Kidney tubule cell (primary cell): Measurements from ENCODE around the gene SPDYE1.

Experiments
- DNase-seq: peaks from one replicate; pipeline ENCODE4 v3.0.0-alpha.2; 2018; ENCODE audit warnings: low spot score

SPDYE1 gene

DNA sequence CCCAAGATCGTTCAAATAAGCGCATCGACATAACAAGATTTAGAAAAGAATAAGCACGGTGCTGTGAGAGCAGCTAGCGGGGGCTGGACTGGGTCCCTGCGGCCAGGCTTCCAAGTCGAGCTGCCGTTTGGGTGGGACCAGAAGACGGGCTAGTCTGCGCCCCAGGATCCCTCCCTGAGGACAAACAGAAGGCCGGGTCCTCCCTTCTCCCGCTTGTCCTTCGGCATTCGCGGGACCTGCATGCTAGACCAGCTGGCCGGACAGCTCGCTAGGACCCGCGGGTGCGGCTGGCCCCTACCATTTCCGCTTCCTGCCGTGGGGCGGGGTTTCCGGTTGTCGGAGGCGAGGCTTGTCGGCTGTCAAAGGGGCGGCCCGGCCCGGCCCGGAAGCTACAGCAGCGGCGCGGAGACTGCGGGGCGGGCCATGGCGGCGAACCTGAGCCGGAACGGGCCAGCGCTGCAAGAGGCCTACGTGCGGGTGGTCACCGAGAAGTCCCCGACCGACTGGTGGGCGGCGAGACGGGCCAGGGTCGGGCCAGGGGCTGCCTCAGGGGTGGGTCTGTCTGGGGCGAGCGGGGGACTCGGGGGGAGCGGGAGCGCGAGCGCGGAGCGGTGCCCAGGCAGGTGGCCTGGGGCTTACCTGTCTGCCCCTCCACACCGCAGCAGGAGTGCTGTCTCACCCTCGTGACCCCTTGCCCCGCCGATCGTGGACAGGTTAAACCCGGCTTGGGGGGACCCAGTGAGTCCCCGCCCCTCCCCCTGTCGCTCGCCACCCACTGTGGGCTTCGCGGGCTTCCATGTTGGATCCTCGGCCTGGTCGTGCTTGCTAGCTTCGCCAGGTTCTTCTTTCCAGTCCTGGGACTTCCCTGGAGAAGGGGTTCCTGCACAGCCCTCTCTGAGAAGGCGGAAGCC is 46.9 kb downstream of the SPDYE1 start, which contains the start of gene DBNL:
DBNL (plus strand) TSS at position 388 of the 911 bp plus-strand sequence; CDS start at position 424, 36 bp downstream.
- peak; percentile 92 for DNase-seq

DNA sequence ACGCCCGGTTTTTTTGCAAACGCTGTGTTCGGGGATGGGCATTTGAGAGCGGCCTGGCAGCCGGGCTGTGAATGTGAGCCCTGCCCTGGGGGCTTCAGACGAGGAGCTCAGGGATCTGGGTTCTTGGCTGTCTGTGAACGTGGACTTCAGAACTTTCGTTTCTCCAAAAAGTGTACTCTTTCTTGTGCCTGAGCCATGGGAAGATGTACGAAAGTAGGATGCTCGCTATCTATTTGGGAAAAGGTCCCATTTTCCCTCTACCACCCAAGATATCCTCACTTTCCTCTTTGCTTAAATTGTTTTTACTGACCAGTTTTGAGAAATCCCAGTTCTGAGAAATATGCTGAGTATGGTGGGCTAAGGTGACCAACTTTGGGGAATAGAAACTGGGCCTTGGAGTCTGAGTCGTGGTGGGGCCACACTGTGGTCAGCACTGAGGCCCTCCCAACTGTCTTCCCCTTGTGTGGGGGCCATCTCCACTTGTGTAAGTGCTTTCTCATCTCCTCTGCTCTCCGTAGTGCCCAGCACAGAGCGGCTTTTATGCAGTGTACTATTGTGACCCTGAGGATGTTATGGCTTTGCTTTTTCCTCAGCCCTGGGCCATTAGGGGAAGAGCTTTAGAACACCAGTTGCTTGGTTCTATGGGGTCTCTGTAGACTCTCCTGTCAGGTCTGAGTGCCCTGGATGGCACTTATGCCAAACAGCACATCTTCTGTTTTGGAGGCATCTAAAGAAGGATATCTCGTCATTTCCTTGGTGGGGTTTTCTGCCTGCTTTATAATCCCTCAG is 47.7 kb downstream of the SPDYE1 start:
- no peak for DNase-seq

DNA sequence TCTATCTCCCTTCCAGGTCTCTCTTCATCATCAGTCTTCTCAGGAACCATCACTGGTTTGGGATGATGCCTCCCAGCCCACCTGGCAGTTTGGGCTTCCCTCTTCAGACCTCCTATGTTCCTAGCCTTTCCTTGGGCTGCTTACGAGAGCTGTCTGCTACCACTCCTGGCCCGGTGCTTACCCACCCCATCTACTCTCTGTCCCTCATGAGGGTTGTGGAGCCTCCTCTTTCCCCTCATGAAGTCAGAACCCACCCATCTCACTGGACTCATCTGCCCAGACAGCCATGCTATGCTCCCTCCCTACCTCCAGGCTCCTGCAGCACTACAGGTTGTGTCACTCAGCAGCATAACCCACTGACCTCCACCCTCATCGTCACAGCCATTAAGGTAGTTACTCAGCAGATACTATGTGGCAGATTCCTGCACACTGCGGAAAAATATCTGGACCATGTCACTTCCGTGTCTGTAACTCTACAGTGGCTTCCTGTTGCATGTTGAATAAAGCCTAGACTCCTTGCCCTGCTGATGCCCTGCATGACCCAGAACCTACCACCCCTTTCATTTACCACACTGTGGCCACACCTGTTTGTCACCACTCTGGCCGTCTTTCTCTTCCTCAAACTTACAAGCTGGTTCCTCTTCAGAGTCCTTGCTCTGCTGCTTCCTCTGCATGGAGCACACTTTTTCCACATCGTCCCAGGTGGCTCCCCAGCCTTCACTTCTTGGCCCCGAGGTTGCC is 48.8 kb downstream of the SPDYE1 start:
- DNase-seq: peak; percentile 14

DNA sequence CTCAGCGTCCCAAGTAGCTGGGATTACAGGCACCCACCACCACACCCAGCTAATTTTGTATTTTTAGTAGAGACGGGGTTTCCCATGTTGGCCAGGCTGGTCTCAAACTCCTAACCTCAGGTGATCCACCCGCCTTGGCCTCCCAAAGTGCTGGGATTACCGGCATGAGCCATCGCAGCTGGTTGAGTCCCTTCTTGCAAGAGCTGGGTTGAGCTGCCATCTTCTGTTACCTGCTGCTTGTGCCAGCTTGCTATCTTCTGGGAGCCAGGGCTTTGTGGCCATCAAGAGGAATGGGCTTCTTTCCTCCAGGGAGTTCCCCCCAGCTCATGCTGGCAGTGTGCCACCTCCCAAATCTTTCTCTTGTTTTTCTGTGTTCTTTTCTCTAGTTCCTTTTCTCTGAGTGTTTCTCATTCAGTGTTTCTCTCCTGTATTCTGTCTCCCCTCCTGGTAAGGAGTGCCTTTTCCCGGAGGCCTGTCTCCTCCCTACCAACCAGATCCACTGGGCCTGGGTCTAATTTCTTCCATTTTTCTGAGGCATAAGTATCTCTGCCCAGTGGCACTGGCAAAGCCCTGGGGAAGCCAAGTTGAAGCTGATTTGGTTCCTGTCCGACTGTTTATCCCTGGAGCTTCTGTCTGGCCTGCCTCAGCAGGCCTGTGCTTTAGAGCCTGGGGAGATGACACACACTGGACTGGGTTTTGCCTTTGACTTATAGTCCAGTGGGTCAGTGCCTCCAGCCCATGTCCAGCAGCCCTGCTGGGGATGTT is 50.5 kb downstream of the SPDYE1 start:
- DNase-seq: no peak

DNA sequence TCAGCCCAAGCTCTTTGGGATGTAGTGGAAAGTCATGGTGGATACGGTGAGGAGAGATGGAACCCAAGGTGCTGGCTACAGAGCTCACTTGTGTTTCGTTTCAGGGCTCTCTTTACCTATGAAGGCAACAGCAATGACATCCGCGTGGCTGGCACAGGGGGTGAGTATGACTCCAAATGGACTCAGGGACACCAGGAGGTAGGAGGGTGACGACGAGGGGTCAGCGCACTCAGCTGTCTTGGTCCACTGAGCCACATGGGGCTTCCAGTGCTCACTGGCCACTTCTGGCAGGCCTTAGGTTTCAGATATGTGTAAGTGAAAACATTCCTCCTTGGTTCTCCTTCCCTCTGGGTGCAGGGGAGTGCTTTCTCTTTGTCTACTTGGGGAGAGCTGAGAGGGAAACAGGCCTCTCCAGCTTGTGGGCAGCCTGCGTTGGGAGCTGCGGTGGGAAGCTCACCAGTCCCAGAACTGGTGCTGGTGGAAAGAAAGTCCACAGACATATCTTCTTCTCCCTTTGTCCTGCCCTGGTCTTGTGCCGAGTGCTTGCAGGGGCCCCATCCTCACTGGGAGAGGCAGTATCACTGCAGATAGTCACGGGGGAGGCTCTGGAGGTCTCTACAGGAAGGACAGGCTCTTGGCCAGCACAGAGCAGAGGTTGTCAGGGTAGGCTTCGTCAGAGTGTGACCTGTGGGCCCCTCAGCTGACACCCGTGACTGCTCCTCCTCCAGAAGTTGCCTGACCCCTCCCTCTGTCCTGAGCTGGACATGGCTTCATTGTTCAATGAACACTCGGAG is 52.6 kb downstream of the SPDYE1 start:
- DNase-seq: no peak

DNA sequence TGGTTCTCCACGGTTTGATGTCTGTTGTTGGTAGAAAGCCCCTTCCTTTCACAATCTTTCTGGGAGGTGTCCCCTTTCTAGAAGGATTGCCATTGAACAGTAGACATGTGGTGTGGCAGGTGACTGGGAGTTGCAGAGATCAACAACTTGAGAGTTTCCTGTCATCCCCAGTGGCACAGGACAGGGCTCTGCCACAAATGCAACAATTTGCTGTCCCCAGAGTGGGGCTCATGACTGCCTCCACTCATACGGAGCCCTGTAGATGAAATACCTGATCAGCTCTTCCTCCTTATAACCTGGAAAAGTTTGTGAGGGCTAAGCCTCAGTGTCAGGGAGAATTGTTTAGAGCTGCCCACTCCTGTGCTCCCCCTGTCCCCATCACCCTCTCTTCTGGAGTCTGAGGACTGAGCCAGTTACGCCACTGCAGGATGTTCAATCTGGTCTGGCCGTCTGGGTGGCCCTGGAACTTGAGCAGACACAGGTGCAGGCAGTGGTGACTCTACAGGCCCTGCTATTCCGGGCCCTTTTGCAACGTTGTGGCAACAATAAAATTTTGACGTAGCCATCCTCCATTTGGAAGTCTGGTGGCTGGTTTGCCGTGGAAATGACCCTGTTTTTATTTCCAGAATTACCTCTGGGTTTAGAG is 53.3 kb downstream of the SPDYE1 start:
- no peak for DNase-seq

DNA sequence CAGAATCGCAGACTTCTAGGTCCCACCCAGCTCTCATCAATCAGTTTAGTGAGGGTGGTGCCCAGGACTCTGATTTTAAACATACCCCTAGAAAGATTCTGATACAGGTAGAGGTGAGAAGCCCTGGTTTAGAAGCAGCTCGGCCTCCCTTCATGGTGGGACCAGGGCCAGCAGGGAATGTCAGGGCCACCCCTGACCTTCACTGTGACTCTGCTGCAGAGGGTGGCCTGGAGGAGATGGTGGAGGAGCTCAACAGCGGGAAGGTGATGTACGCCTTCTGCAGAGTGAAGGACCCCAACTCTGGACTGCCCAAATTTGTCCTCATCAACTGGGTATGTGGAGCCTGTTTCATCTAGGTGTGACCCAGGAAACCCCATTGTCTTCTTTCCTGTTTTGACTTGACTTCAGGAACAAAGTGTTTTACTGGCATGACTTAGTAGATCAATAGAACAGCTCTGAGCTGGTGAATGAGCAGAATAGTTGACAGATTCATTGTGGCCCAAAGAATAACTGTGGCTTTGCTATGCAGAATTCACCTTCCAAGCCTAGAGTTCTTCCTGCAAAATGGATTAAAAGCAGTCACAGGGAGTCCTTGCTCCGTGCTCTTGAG is 54.0 kb downstream of the SPDYE1 start:
- no peak for DNase-seq

DNA sequence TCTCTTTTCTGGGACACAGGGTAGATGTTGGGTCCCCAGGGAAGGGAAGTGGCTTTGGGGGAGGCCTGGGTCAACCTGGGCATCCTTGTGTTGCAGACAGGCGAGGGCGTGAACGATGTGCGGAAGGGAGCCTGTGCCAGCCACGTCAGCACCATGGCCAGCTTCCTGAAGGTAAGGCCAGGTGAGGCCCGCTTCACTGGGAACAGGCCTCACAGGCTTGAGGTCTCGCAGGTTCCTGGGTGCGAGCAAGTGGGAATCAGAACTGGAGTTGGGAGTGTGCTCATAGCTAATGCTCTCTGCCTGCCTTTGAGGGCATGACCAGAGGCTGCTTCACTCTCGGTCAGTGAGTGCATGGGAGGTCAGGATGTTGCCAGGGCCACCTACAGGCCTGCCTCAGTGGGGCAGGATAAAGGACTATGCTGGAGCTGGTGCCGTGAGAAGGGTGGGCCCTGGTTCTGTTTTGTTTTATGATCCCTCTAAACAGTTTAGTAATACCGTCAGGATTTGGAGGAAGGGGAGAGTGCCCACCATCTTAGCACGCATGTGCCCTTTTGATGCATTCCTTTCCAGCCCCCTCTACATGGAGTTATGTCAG is 55.2 kb downstream of the SPDYE1 start:
- DNase-seq: no peak

DNA sequence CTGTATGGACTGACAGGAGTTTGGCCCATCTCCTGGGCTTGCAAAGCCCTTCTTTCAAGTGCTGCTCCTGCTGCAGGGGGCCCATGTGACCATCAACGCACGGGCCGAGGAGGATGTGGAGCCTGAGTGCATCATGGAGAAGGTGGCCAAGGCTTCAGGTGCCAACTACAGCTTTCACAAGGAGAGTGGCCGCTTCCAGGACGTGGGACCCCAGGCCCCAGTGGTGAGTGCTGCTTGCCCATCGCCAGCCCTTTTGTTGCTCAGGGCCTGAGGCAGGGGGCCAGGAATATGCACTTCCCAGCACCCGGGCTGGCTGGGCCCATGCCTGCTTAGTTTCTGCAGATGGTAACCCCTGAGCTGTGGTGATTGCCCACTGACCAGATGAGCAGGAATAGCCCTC is 59.0 kb downstream of the SPDYE1 start:
- DNase-seq: no peak

DNA sequence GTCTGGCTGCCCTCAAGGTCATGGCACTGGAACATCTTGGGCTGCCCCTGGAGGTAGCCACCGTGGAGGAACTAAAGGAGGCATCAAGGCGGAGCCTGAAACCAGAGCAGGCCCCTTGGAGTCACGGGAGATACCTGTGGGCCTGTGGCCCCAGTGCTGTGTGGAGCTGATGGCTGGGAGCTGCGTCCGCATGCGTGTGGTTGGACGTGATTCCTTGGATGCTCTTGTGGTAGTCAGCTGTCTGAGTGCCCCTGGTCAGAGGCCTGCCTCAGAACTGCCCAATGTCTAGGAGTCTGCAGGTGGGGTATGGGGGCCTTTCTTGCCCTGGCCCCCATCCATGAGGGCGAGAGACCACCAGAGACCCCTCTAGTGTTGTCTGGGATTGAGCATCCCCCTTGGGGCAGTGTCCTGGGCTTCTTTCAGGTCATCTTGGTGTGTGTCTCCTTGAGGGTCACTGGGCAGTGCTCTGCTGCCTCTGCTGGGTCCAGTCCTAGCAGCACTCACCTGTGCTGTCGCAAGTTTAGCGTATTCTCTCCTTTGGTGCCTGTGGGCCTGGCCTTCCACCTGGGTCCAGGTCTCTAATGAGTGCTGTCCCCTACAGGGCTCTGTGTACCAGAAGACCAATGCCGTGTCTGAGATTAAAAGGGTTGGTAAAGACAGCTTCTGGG is 59.6 kb downstream of the SPDYE1 start:
- DNase-seq: no peak

DNA sequence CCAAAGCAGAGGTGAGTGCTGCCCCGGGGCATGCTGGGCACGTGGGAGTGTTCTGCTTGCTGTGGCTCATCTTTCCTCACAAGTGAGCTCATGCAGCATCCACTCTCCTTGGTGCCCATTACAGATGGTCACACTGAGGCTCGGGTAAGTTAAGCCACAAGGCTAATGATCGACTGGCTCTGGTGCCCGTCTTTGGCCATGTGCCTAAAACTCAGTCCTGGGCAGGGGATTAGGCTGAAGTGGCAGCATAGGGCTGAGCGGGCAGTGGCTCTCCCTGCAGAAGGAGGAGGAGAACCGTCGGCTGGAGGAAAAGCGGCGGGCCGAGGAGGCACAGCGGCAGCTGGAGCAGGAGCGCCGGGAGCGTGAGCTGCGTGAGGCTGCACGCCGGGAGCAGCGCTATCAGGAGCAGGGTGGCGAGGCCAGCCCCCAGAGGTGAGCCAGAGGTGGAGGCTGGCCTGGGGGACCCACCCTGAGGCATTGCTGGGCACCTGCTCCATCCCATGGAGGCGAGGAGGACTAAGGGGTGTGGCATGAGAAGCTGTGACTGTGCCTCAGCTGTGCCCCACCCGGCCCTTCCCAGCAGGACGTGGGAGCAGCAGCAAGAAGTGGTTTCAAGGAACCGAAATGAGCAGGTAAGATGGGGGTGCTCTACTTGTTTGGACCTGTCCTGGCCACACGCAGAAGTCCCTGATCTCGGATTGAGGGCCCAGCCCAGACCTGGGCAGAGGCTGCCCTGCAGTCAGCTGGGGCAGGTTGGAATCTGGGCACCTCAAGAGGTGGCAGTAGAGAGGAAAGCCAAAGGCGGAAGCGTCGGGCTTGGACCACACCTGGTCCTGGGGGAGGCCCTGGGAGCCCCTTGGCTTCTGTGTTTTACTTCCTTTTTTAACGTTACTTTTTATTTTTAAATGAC is 60.4 kb downstream of the SPDYE1 start:
- DNase-seq: no peak

DNA sequence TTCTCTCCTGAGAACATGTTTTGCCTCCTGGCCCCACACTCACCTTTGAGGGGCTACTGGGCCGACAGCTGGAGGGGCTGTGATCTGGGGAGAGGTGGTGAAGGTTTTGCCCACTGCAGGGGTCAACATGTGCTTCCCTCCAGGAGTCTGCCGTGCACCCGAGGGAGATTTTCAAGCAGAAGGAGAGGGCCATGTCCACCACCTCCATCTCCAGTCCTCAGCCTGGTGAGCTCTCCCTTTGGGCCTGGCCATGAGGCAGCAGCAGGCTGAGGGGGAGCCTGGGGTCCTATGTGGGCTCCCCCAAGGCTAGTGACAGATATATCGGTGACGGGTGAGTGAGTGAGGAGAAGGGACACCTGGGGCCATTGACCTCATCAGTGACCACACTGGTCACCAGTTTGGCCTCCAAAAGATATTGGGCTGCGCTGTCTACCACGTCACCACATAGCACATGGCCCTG is 61.1 kb downstream of the SPDYE1 start:
- DNase-seq: no peak

DNA sequence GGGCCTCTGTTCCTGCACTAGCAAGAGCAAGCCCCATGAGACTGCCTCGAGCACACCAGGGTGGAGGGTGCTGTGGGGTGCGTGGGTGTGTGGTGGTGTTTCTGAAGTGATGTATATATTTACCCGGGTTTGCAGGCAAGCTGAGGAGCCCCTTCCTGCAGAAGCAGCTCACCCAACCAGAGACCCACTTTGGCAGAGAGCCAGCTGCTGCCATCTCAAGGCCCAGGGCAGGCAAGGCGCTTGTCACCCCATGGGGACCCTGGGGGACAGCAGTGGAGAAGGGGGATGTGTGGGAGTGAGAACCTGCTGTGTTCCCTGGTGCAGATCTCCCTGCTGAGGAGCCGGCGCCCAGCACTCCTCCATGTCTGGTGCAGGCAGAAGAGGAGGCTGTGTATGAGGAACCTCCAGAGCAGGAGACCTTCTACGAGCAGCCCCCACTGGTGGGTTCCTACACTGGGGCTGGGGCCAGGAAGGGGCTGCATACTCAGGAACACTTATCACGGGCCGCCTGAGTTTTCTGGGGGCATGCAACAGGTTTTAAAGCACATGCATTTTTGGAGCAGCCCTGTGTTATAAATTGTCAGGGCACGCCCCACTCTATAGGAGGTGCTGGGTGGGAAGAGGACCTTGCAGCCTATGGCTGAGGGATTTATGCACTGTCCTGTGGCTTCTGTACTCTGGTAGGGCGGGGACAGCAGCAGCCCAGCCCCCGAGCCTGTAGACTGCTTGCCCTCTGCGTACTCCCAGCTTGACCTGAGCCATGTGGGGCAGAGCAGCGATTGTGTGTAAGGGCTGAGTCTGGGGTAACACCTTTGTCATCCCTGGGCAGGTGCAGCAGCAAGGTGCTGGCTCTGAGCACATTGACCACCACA is 61.8 kb downstream of the SPDYE1 start:
- DNase-seq: no peak
